Muscle layer of colon (tissue), 2 donors: ENCODE measurements around the gene CLDN20.

Experiments
- H3K27ac ChIP-seq: one replicate; pipeline ENCODE4 v1.7.0; 2013; ENCODE audit warnings: low read depth, mild to moderate bottlenecking, low read length, moderate library complexity
- H3K27me3 ChIP-seq, 2 donors: one replicate each; pipeline ENCODE4 v1.7.0; 2013; ENCODE audit warnings: low read length in 2 of 2, mild to moderate bottlenecking in 2 of 2; ENCODE audit not compliant: insufficient read depth in 2 of 2, control insufficient read depth in 1 of 2
- H3K36me3 ChIP-seq: one replicate; pipeline ENCODE4 v1.7.0; 2013; ENCODE audit warnings: mild to moderate bottlenecking, low read length; ENCODE audit not compliant: insufficient read depth
- H3K4me1 ChIP-seq: one replicate; pipeline ENCODE4 v1.7.0; 2013; ENCODE audit warnings: mild to moderate bottlenecking, low read length; ENCODE audit not compliant: insufficient read depth
- H3K4me3 ChIP-seq, 2 donors: one replicate each; pipeline ENCODE4 v1.7.0; 2013; ENCODE audit warnings: low read length in 2 of 2, low read depth in 1 of 2, mild to moderate bottlenecking in 1 of 2, moderate library complexity in 1 of 2
- H3K9ac ChIP-seq: one replicate; pipeline ENCODE4 v1.7.0; 2013; ENCODE audit warnings: low read length
- H3K9me3 ChIP-seq: one replicate; pipeline ENCODE4 v1.7.0; 2013; ENCODE audit warnings: mild to moderate bottlenecking, low read length
- donor health status: abdominal sarcoma.
- donor health status: Adenocarcinoma of cecum.

The CLDN20 gene

GRCh38 chr6:155272353-155273232 is 8.8 kb downstream of the CLDN20 start:
- H3K9ac ChIP-seq, result peak overlapping the region; percentile 13
- H3K27me3 ChIP-seq, result no peaks in the 10 kb centered on the region
- H3K27ac ChIP-seq, result peak overlapping the region; percentile 63
- H3K36me3 ChIP-seq, result peaks cover 3% of the 10 kb centered on the region
- peak overlapping the region; percentile 8 to 22 for H3K4me3 ChIP-seq
- H3K9me3 ChIP-seq, result no peaks in the 10 kb centered on the region
- H3K4me1 ChIP-seq, result peaks cover 45% of the 10 kb centered on the region

- Histone ChIP-seq H3K4me3 (no peak overlapping the region), H3K9ac (no peak overlapping the region), H3K27me3 (no peaks in the 10 kb centered on the region), H3K4me1 (peaks cover 45% of the 10 kb centered on the region), H3K36me3 (peaks cover 3% of the 10 kb centered on the region), H3K9me3 (no peaks in the 10 kb centered on the region), H3K27ac (peak overlapping the region; percentile 63)
Observed at GRCh38 chr6:155273431-155273830, 9.6 kb downstream of the CLDN20 start.

- H3K27me3 ChIP-seq, result no peaks in the 10 kb centered on the region
- peaks cover 3% of the 10 kb centered on the region for H3K36me3 ChIP-seq
- no peak overlapping the region for H3K9ac ChIP-seq
- peak overlapping the region; percentile 63 for H3K27ac ChIP-seq
- H3K4me1 ChIP-seq, result peaks cover 45% of the 10 kb centered on the region
- H3K4me3 ChIP-seq, result no peak overlapping the region
- H3K9me3 ChIP-seq, result no peaks in the 10 kb centered on the region
Observed at GRCh38 chr6:155274106-155274505, 10.3 kb downstream of the CLDN20 start.

- no peak overlapping the region for H3K9ac ChIP-seq
- peaks cover 45% of the 10 kb centered on the region for H3K4me1 ChIP-seq
- peak overlapping the region; percentile 62 for H3K27ac ChIP-seq
Observed at GRCh38 chr6:155274533-155274932, 10.7 kb downstream of the CLDN20 start.

GRCh38 chr6:155275808-155276480 is 12.1 kb downstream of the CLDN20 start:
- no peaks in the 10 kb centered on the region for H3K27me3 ChIP-seq
- H3K27ac ChIP-seq, result peak overlapping the region; percentile 59
- H3K9ac ChIP-seq, result no peak overlapping the region
- H3K4me3 ChIP-seq, result no peak overlapping the region
- H3K36me3 ChIP-seq, result peaks cover 10% of the 10 kb centered on the region
- H3K4me1 ChIP-seq, result peaks cover 45% of the 10 kb centered on the region
- no peaks in the 10 kb centered on the region for H3K9me3 ChIP-seq

More at GRCh38 chr6:155274533-155274932, 10.7 kb downstream of the CLDN20 start:
- no peaks in the 10 kb centered on the region for H3K9me3 ChIP-seq
- H3K4me3 ChIP-seq, result no peak overlapping the region
- H3K36me3 ChIP-seq, result peaks cover 3% of the 10 kb centered on the region
- no peaks in the 10 kb centered on the region for H3K27me3 ChIP-seq

GRCh38 chr6:155276638-155277037 is 12.8 kb downstream of the CLDN20 start:
- Histone ChIP-seq H3K4me3 (no peak overlapping the region), H3K9ac (no peak overlapping the region), H3K27me3 (no peaks in the 10 kb centered on the region), H3K27ac (peak overlapping the region; percentile 59), H3K36me3 (peaks cover 10% of the 10 kb centered on the region), H3K9me3 (no peaks in the 10 kb centered on the region), H3K4me1 (peaks cover 45% of the 10 kb centered on the region)

GRCh38 chr6:155278319-155279049 is 14.7 kb downstream of the CLDN20 start:
- no peaks in the 10 kb centered on the region for H3K27me3 ChIP-seq
- no peak overlapping the region for H3K27ac ChIP-seq
- peaks cover 29% of the 10 kb centered on the region for H3K4me1 ChIP-seq
- H3K36me3 ChIP-seq, result peaks cover 10% of the 10 kb centered on the region
- H3K9ac ChIP-seq, result no peak overlapping the region
- H3K4me3 ChIP-seq, result no peak overlapping the region
- no peaks in the 10 kb centered on the region for H3K9me3 ChIP-seq

GRCh38 chr6:155284775-155285174 is 21.0 kb downstream of the CLDN20 start:
- no peak overlapping the region for H3K4me3 ChIP-seq
- H3K9me3 ChIP-seq, result no peaks in the 10 kb centered on the region
- H3K27ac ChIP-seq, result no peak overlapping the region
- H3K36me3 ChIP-seq, result peaks cover 25% of the 10 kb centered on the region
- H3K9ac ChIP-seq, result no peak overlapping the region
- H3K4me1 ChIP-seq, result no peaks in the 10 kb centered on the region
- no peaks in the 10 kb centered on the region for H3K27me3 ChIP-seq

GRCh38 chr6:155287762-155288161 is 23.9 kb downstream of the CLDN20 start:
- Histone ChIP-seq H3K4me1 (no peaks in the 10 kb centered on the region), H3K27me3 (no peaks in the 10 kb centered on the region), H3K4me3 (no peak overlapping the region), H3K36me3 (peaks cover 18% of the 10 kb centered on the region), H3K9me3 (no peaks in the 10 kb centered on the region), H3K9ac (no peak overlapping the region), H3K27ac (no peak overlapping the region)

GRCh38 chr6:155290491-155290890 is 26.7 kb downstream of the CLDN20 start:
- Histone ChIP-seq H3K27ac (no peak overlapping the region), H3K36me3 (peaks cover 6% of the 10 kb centered on the region), H3K9me3 (no peaks in the 10 kb centered on the region), H3K4me3 (no peak overlapping the region), H3K9ac (no peak overlapping the region), H3K4me1 (no peaks in the 10 kb centered on the region), H3K27me3 (no peaks in the 10 kb centered on the region)

- Histone ChIP-seq H3K27me3 (no peaks in the 10 kb centered on the region), H3K27ac (no peak overlapping the region), H3K36me3 (peaks cover 6% of the 10 kb centered on the region), H3K9ac (no peak overlapping the region), H3K9me3 (no peaks in the 10 kb centered on the region), H3K4me1 (no peaks in the 10 kb centered on the region), H3K4me3 (no peak overlapping the region)
Observed at GRCh38 chr6:155291291-155291690, 27.5 kb downstream of the CLDN20 start.
